Muscle layer of colon (tissue), 2 donors: Measurements from ENCODE around the gene DPYD.

ENCODE experiments used
- H3K27ac ChIP-seq: one replicate; pipeline ENCODE4 v1.7.0; 2013; ENCODE audit warnings: low read depth, mild to moderate bottlenecking, low read length, moderate library complexity
- H3K27me3 ChIP-seq, 2 donors: one replicate each; pipeline ENCODE4 v1.7.0; 2013; ENCODE audit warnings: low read length in 2 of 2, mild to moderate bottlenecking in 2 of 2; ENCODE audit not compliant: insufficient read depth in 2 of 2, control insufficient read depth in 1 of 2
- H3K36me3 ChIP-seq: one replicate; pipeline ENCODE4 v1.7.0; 2013; ENCODE audit warnings: mild to moderate bottlenecking, low read length; ENCODE audit not compliant: insufficient read depth
- H3K4me1 ChIP-seq: one replicate; pipeline ENCODE4 v1.7.0; 2013; ENCODE audit warnings: mild to moderate bottlenecking, low read length; ENCODE audit not compliant: insufficient read depth
- H3K4me3 ChIP-seq, 2 donors: one replicate each; pipeline ENCODE4 v1.7.0; 2013; ENCODE audit warnings: low read length in 2 of 2, low read depth in 1 of 2, mild to moderate bottlenecking in 1 of 2, moderate library complexity in 1 of 2
- H3K9ac ChIP-seq: one replicate; pipeline ENCODE4 v1.7.0; 2013; ENCODE audit warnings: low read length
- H3K9me3 ChIP-seq: one replicate; pipeline ENCODE4 v1.7.0; 2013; ENCODE audit warnings: mild to moderate bottlenecking, low read length
- donor health status: abdominal sarcoma.
- donor health status: Adenocarcinoma of cecum.

Gene DPYD

GRCh38 chr1:97680470-97680869 lies 240.4 kb downstream of the DPYD start:
- Histone ChIP-seq H3K36me3 (no peaks in the 10 kb centered on the region), H3K27me3 (no peaks in the 10 kb centered on the region), H3K9me3 (no peaks in the 10 kb centered on the region), H3K27ac (no peak overlapping the region), H3K9ac (no peak overlapping the region), H3K4me3 (no peak overlapping the region), H3K4me1 (no peaks in the 10 kb centered on the region)

- Histone ChIP-seq H3K27me3 (no peaks in the 10 kb centered on the region), H3K27ac (no peak overlapping the region), H3K9me3 (no peaks in the 10 kb centered on the region), H3K9ac (no peak overlapping the region), H3K36me3 (no peaks in the 10 kb centered on the region), H3K4me3 (no peak overlapping the region), H3K4me1 (no peaks in the 10 kb centered on the region)
Measured at GRCh38 chr1:97677702-97678101, 243.1 kb downstream of the DPYD start.

GRCh38 chr1:97674517-97674916 lies 246.3 kb downstream of the DPYD start:
- Histone ChIP-seq H3K27ac (no peak overlapping the region), H3K36me3 (no peaks in the 10 kb centered on the region), H3K4me1 (no peaks in the 10 kb centered on the region), H3K4me3 (no peak overlapping the region), H3K9me3 (no peaks in the 10 kb centered on the region), H3K27me3 (no peaks in the 10 kb centered on the region), H3K9ac (no peak overlapping the region)

GRCh38 chr1:97668945-97669344 lies 251.9 kb downstream of the DPYD start:
- Histone ChIP-seq H3K4me3 (no peak overlapping the region), H3K27ac (no peak overlapping the region), H3K36me3 (no peaks in the 10 kb centered on the region), H3K4me1 (no peaks in the 10 kb centered on the region), H3K27me3 (no peaks in the 10 kb centered on the region), H3K9me3 (no peaks in the 10 kb centered on the region), H3K9ac (no peak overlapping the region)

GRCh38 chr1:97660431-97661105 lies 260.3 kb downstream of the DPYD start:
- H3K4me3 ChIP-seq = no peak overlapping the region
- H3K9ac ChIP-seq = no peak overlapping the region
- H3K27ac ChIP-seq = no peak overlapping the region
- H3K4me1 ChIP-seq = no peaks in the 10 kb centered on the region
- H3K9me3 ChIP-seq = no peaks in the 10 kb centered on the region
- H3K36me3 ChIP-seq = no peaks in the 10 kb centered on the region
- no peaks in the 10 kb centered on the region for H3K27me3 ChIP-seq

GRCh38 chr1:97654876-97655585 lies 265.8 kb downstream of the DPYD start:
- Histone ChIP-seq H3K36me3 (no peaks in the 10 kb centered on the region), H3K9ac (no peak overlapping the region), H3K27ac (no peak overlapping the region), H3K9me3 (no peaks in the 10 kb centered on the region), H3K4me1 (no peaks in the 10 kb centered on the region), H3K27me3 (no peaks in the 10 kb centered on the region), H3K4me3 (no peak overlapping the region)

GRCh38 chr1:97651250-97651649 lies 269.6 kb downstream of the DPYD start:
- H3K27ac ChIP-seq = no peak overlapping the region
- no peak overlapping the region for H3K9ac ChIP-seq
- H3K4me1 ChIP-seq = no peaks in the 10 kb centered on the region
- no peaks in the 10 kb centered on the region for H3K27me3 ChIP-seq
- H3K4me3 ChIP-seq = no peak overlapping the region
- H3K9me3 ChIP-seq = no peaks in the 10 kb centered on the region
- no peaks in the 10 kb centered on the region for H3K36me3 ChIP-seq

GRCh38 chr1:97649591-97649990 lies 271.2 kb downstream of the DPYD start:
- no peaks in the 10 kb centered on the region for H3K36me3 ChIP-seq
- no peak overlapping the region for H3K9ac ChIP-seq
- no peaks in the 10 kb centered on the region for H3K9me3 ChIP-seq
- no peaks in the 10 kb centered on the region for H3K27me3 ChIP-seq
- no peak overlapping the region for H3K27ac ChIP-seq
- no peak overlapping the region for H3K4me3 ChIP-seq
- H3K4me1 ChIP-seq = no peaks in the 10 kb centered on the region

- Histone ChIP-seq H3K9me3 (no peaks in the 10 kb centered on the region), H3K27me3 (no peaks in the 10 kb centered on the region), H3K9ac (no peak overlapping the region), H3K4me3 (no peak overlapping the region), H3K4me1 (no peaks in the 10 kb centered on the region), H3K36me3 (no peaks in the 10 kb centered on the region), H3K27ac (no peak overlapping the region)
Measured at GRCh38 chr1:97647776-97648175, 273.1 kb downstream of the DPYD start.

- H3K27ac ChIP-seq = no peak overlapping the region
- no peak overlapping the region for H3K9ac ChIP-seq
- H3K27me3 ChIP-seq = no peaks in the 10 kb centered on the region
- H3K4me1 ChIP-seq = no peaks in the 10 kb centered on the region
- H3K4me3 ChIP-seq = no peak overlapping the region
- no peaks in the 10 kb centered on the region for H3K9me3 ChIP-seq
- no peaks in the 10 kb centered on the region for H3K36me3 ChIP-seq
Measured at GRCh38 chr1:97646071-97646470, 274.8 kb downstream of the DPYD start.

- Histone ChIP-seq H3K36me3 (no peaks in the 10 kb centered on the region), H3K27ac (no peak overlapping the region), H3K27me3 (no peaks in the 10 kb centered on the region), H3K9ac (no peak overlapping the region), H3K4me3 (no peak overlapping the region), H3K9me3 (no peaks in the 10 kb centered on the region), H3K4me1 (no peaks in the 10 kb centered on the region)
Measured at GRCh38 chr1:97640677-97641076, 280.2 kb downstream of the DPYD start.

- H3K9ac ChIP-seq = no peak overlapping the region
- no peak overlapping the region for H3K27ac ChIP-seq
- H3K4me3 ChIP-seq = no peak overlapping the region
- no peaks in the 10 kb centered on the region for H3K36me3 ChIP-seq
- no peaks in the 10 kb centered on the region for H3K9me3 ChIP-seq
- H3K27me3 ChIP-seq = no peaks in the 10 kb centered on the region
- peaks cover 10% of the 10 kb centered on the region for H3K4me1 ChIP-seq
Measured at GRCh38 chr1:97636941-97637340, 283.9 kb downstream of the DPYD start.
